GM12878 (cell line): ENCODE measurements around the gene GPR176.

Experiments used
- ATF3 ChIP-seq: IDR thresholded peaks from 2 replicates; pipeline ENCODE4 v1.6.1; 2011; ENCODE audit warnings: low read depth, mild to moderate bottlenecking, low read length, moderate library complexity, borderline replicate concordance; ENCODE audit errors: extremely low read depth
- GABPA ChIP-seq: IDR thresholded peaks from 2 replicates; pipeline ENCODE4 v1.6.1; 2014; ENCODE audit warnings: antibody characterized with exemption, low read depth, mild to moderate bottlenecking, inconsistent platforms
- JUND ChIP-seq: IDR thresholded peaks from 2 replicates; pipeline ENCODE4 v1.6.1; 2012; ENCODE audit warnings: low read depth, mild to moderate bottlenecking, low read length, improper control_type of control experiment, moderate library complexity
- MTA3 ChIP-seq: IDR thresholded peaks from 2 replicates; pipeline ENCODE4 v1.6.1; 2012; ENCODE audit warnings: low read length, inconsistent platforms, borderline replicate concordance
- POLR2A ChIP-seq: IDR thresholded peaks from 2 replicates; pipeline ENCODE4 v1.6.1; 2011; ENCODE audit warnings: low read depth, mild to moderate bottlenecking, low read length
- POLR2AphosphoS5 ChIP-seq: IDR thresholded peaks from 2 replicates; pipeline ENCODE4 v1.6.1; 2011; ENCODE audit warnings: mild to moderate bottlenecking, low read length, inconsistent platforms
- RB1 ChIP-seq: fragments of 450-650 bp; formaldehyde crosslinking; IDR thresholded peaks from 2 replicates; pipeline ENCODE4 v1.6.1; 2017; ENCODE audit warnings: mild to moderate bottlenecking, borderline replicate concordance
- TAF1 ChIP-seq: IDR thresholded peaks from 2 replicates; pipeline ENCODE4 v1.6.1; 2011; ENCODE audit warnings: mild to moderate bottlenecking, low read depth, low read length, borderline replicate concordance

- no peak for TF ChIP-seq POLR2AphosphoS5
- no peak for TF ChIP-seq RB1
- no peak for TF ChIP-seq TAF1
- TF ChIP-seq ATF3, result no peak
- no peak for TF ChIP-seq MTA3
- no peak for TF ChIP-seq POLR2A
- no peak for TF ChIP-seq GABPA
- TF ChIP-seq JUND, result no peak
Observed at GRCh38 chr15:39808909-39809308, 111.2 kb downstream of the GPR176 start.
